Loucy (cell line): ENCODE data around the gene SOX13.

Source experiments
- H2AFZ ChIP-seq: fragments of 200-600 bp; sonication (generic); 2 replicates; pipeline ENCODE4 v1.6.0; 2016; ENCODE audit warnings: antibody characterized with exemption, mild to moderate bottlenecking, low read length, moderate library complexity
- H3F3A ChIP-seq: fragments of 200-600 bp; 2 replicates; pipeline ENCODE4 v1.6.0; 2016; ENCODE audit warnings: antibody characterized with exemption, low read depth, mild to moderate bottlenecking
- H3K27me3 ChIP-seq: fragments of 200-600 bp; sonication (generic); 2 replicates; pipeline ENCODE4 v1.6.1; 2014; ENCODE audit warnings: low read length, mild to moderate bottlenecking; ENCODE audit not compliant: insufficient read depth, poor library complexity, severe bottlenecking
- H3K36me3 ChIP-seq: fragments of 200-600 bp; sonication (generic); 2 replicates; pipeline ENCODE4 v1.6.1; 2016; ENCODE audit warnings: low read length; ENCODE audit not compliant: insufficient read depth
- H3K4me1 ChIP-seq: fragments of 200-600 bp; sonication (generic); 2 replicates; pipeline ENCODE4 v1.5.1; 2014; ENCODE audit warnings: low read length, mild to moderate bottlenecking; ENCODE audit not compliant: insufficient read depth, poor library complexity, severe bottlenecking
- H3K4me2 ChIP-seq: fragments of 200-600 bp; sonication (generic); 2 replicates; pipeline ENCODE4 v1.6.0; 2014; ENCODE audit warnings: antibody characterized with exemption, low read length, low read depth, mild to moderate bottlenecking; ENCODE audit not compliant: poor library complexity, severe bottlenecking
- H3K4me3 ChIP-seq: fragments of 200-600 bp; sonication (generic); 2 replicates; pipeline ENCODE4 v1.5.1; 2014; ENCODE audit warnings: low read length, mild to moderate bottlenecking, mixed read lengths; ENCODE audit not compliant: poor library complexity, severe bottlenecking
- H3K79me2 ChIP-seq: fragments of 200-600 bp; sonication (generic); 2 replicates; pipeline ENCODE4 v1.6.1; 2014; ENCODE audit warnings: low read length; ENCODE audit not compliant: insufficient read depth
- H3K9ac ChIP-seq: fragments of 200-600 bp; sonication (generic); 2 replicates; pipeline ENCODE4 v1.6.0; 2014; ENCODE audit warnings: mild to moderate bottlenecking, low read depth, low read length, moderate library complexity; ENCODE audit not compliant: poor library complexity, severe bottlenecking
- H3K9me2 ChIP-seq: fragments of 200-600 bp; sonication (generic); replicated peaks from 2 replicates; pipeline ENCODE4 v1.6.1; 2016; ENCODE audit warnings: low read depth, low read length, mixed read lengths
- H3K9me3 ChIP-seq: fragments of 200-600 bp; sonication (generic); 2 replicates; pipeline ENCODE4 v1.6.1; 2014; ENCODE audit warnings: mild to moderate bottlenecking, antibody characterized with exemption, low read length, low read depth; ENCODE audit not compliant: insufficient read depth
- H4K20me1 ChIP-seq: fragments of 200-600 bp; sonication (generic); 2 replicates; pipeline ENCODE4 v1.6.0; 2014; ENCODE audit warnings: antibody characterized with exemption, low read length, mild to moderate bottlenecking; ENCODE audit not compliant: insufficient read depth, poor library complexity, severe bottlenecking
- CTCF ChIP-seq: fragments of 200-600 bp; sonication (generic); conservative IDR thresholded peaks from 2 replicates; pipeline ENCODE4 v1.5.1; 2014; ENCODE audit warnings: mild to moderate bottlenecking, antibody characterized with exemption, low read length
- EZH2phosphoT487 ChIP-seq: fragments of 200-600 bp; IDR thresholded peaks from 2 replicates; pipeline ENCODE4 v1.6.1; 2018; ENCODE audit warnings: antibody characterized with exemption, mild to moderate bottlenecking, moderate library complexity, borderline replicate concordance

The SOX13 gene

DNA sequence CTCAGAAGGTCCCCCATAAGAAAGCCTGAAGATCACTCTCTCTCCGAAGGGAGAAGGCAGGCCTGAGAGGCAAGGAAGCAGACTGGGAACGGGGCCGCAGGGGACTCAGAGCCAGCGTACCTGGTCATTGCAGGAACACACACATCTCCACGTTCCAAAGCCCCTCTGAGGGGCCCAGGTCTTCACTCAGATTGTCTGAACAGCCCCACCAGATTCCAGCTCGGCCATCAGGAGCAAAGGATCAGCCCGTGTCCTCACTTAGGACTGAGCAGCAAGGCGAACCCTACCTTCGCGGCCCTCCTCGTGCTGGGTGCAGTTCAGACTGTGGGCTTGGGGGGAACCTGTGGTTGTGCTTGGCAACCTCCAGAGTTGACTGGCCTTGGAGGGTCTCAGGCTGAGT lies 43.9 kb upstream of the SOX13 start:
- Histone ChIP-seq H3K9me3 (no peaks in the 10 kb centered on the region), H3K9me2 (no peaks in the 10 kb centered on the region), H3K4me2 (no peak overlapping the region), H2AFZ (no peak overlapping the region), H3F3A (no peaks in the 10 kb centered on the region), H4K20me1 (no peaks in the 10 kb centered on the region), H3K79me2 (no peaks in the 10 kb centered on the region), H3K27me3 (no peaks in the 10 kb centered on the region), H3K36me3 (no peaks in the 10 kb centered on the region), H3K4me3 (no peak overlapping the region), H3K4me1 (peaks cover 9% of the 10 kb centered on the region), H3K9ac (no peak overlapping the region)
- TF ChIP-seq CTCF = no peak
- TF ChIP-seq EZH2phosphoT487 = no peak

- no peak overlapping the region for H3K9ac ChIP-seq
- H3K9me3 ChIP-seq = no peaks in the 10 kb centered on the region
- TF ChIP-seq EZH2phosphoT487 (no peak), CTCF (no peak)
- H3K4me1 ChIP-seq = peaks cover 9% of the 10 kb centered on the region
- no peaks in the 10 kb centered on the region for H3K9me2 ChIP-seq
- H3K36me3 ChIP-seq = no peaks in the 10 kb centered on the region
- H4K20me1 ChIP-seq = no peaks in the 10 kb centered on the region
- no peaks in the 10 kb centered on the region for H3F3A ChIP-seq
- H3K4me3 ChIP-seq = no peak overlapping the region
- H2AFZ ChIP-seq = no peak overlapping the region
- H3K79me2 ChIP-seq = no peaks in the 10 kb centered on the region
- H3K27me3 ChIP-seq = no peaks in the 10 kb centered on the region
- H3K4me2 ChIP-seq = no peak overlapping the region
Measured at GRCh38 chr1:204031098-204031710, 41.7 kb upstream of the SOX13 start.

- H3K27me3 ChIP-seq = no peaks in the 10 kb centered on the region
- H3K9me2 ChIP-seq = no peaks in the 10 kb centered on the region
- TF ChIP-seq EZH2phosphoT487 (no peak), CTCF (no peak)
- H3K9me3 ChIP-seq = no peaks in the 10 kb centered on the region
- H3K4me3 ChIP-seq = no peak overlapping the region
- no peak overlapping the region for H3K9ac ChIP-seq
- no peak overlapping the region for H3K4me2 ChIP-seq
- no peak overlapping the region for H2AFZ ChIP-seq
- peaks cover 9% of the 10 kb centered on the region for H3K4me1 ChIP-seq
- H3K36me3 ChIP-seq = no peaks in the 10 kb centered on the region
- H4K20me1 ChIP-seq = no peaks in the 10 kb centered on the region
- no peaks in the 10 kb centered on the region for H3K79me2 ChIP-seq
- H3F3A ChIP-seq = no peaks in the 10 kb centered on the region
Measured at GRCh38 chr1:204032642-204033235, 40.2 kb upstream of the SOX13 start.
